Measurements from ENCODE around the gene DZIP3. TPM values are rescaled to one million over a fixed set of nuclear protein-coding genes. Genes with fewer than 3 reads are reported as not detected.

The DZIP3 gene
- total RNA-seq, 2 donors from 2014 or later = 7.7 to 10.1 TPM

Other genes starting within 250 kb of the DZIP3 start
- 1 to 10 TPM in 1 of 2 donors, under 1 TPM in 1; 0.14 to 1.1 TPM for gene MYH15, start 79.1 kb upstream of the DZIP3 start, total RNA-seq
- gene CIP2A, start 284 bp upstream of the DZIP3 start, total RNA-seq = 10 to 100 TPM; 27.0 to 48.1 TPM
- not detected for gene RETNLB, start 167.7 kb downstream of the DZIP3 start, total RNA-seq
- gene TRAT1, start 233.1 kb downstream of the DZIP3 start, total RNA-seq = 1 to 10 TPM; 2.7 to 3.0 TPM